NCI-H2171 (cell line): ENCODE measurements around the gene RHOBTB3.
"Not testable (repeated sequence)": the region's sequence is repeated elsewhere in the genome, so short reads cannot be mapped to it uniquely, and the experiment has no call there.

Experiments used
- DNase-seq: peaks from one replicate; lab custom pipeline; 2025; lab: John Stamatoyannopoulos, UW

RHOBTB3 gene

GRCh38 chr5:95800553-95800952 is 69.4 kb downstream of the RHOBTB3 start:
- no peak for DNase-seq

GRCh38 chr5:95801532-95801931 is 70.4 kb downstream of the RHOBTB3 start:
- no peak for DNase-seq

GRCh38 chr5:95801961-95802360 is 70.8 kb downstream of the RHOBTB3 start:
- DNase-seq: no peak

- DNase-seq: no peak
Observed at GRCh38 chr5:95803271-95804148, 72.4 kb downstream of the RHOBTB3 start.

GRCh38 chr5:95804736-95805539 is 73.8 kb downstream of the RHOBTB3 start:
- no peak for DNase-seq

- DNase-seq: no peak
Observed at GRCh38 chr5:95806687-95807086, 75.6 kb downstream of the RHOBTB3 start.

GRCh38 chr5:95808013-95808685 is 77.0 kb downstream of the RHOBTB3 start:
- DNase-seq: no peak

- DNase-seq: no peak
Observed at GRCh38 chr5:95808686-95809413, 77.7 kb downstream of the RHOBTB3 start.

- DNase-seq: no peak
Observed at GRCh38 chr5:95809414-95809960, 78.4 kb downstream of the RHOBTB3 start.

GRCh38 chr5:95810305-95811125 is 79.4 kb downstream of the RHOBTB3 start:
- no peak for DNase-seq

GRCh38 chr5:95811126-95811423 is 79.9 kb downstream of the RHOBTB3 start:
- DNase-seq: not testable (repeated sequence)

- DNase-seq: not testable (repeated sequence)
Observed at GRCh38 chr5:95811461-95812073, 80.4 kb downstream of the RHOBTB3 start.

GRCh38 chr5:95812074-95812471 is 80.9 kb downstream of the RHOBTB3 start:
- DNase-seq: no peak

GRCh38 chr5:95813035-95813434 is 81.9 kb downstream of the RHOBTB3 start:
- DNase-seq: not testable (repeated sequence)

GRCh38 chr5:95815155-95815729 is 84.1 kb downstream of the RHOBTB3 start:
- DNase-seq: no peak

GRCh38 chr5:95816341-95816740 is 85.2 kb downstream of the RHOBTB3 start:
- DNase-seq: no peak

GRCh38 chr5:95816776-95817175 is 85.6 kb downstream of the RHOBTB3 start:
- no peak for DNase-seq

GRCh38 chr5:95817430-95817829 is 86.3 kb downstream of the RHOBTB3 start:
- DNase-seq: no peak

GRCh38 chr5:95818181-95819147 is 87.3 kb downstream of the RHOBTB3 start:
- no peak for DNase-seq
